ENCODE measurements around the gene SMPD4.
A peak's percentile ranks its signal among the peaks of the same experiment; 100 is the strongest.
"Not testable (repeated sequence)": the region's sequence is repeated elsewhere in the genome, so short reads cannot be mapped to it uniquely, and the experiment has no call there.

SMPD4 gene

GRCh38 chr2:130155956-130156623, 25.3 kb downstream of the SMPD4 start:
- DNase-seq: not testable (repeated sequence)

GRCh38 chr2:130154773-130155765, 26.3 kb downstream of the SMPD4 start:
- no peak for DNase-seq

- DNase-seq: not testable (repeated sequence)
Measured at GRCh38 chr2:130154423-130154770, 27.0 kb downstream of the SMPD4 start.

GRCh38 chr2:130153721-130154422, 27.5 kb downstream of the SMPD4 start:
- DNase-seq: not testable (repeated sequence)

GRCh38 chr2:130152816-130153595, 28.4 kb downstream of the SMPD4 start:
- no peak for DNase-seq

GRCh38 chr2:130152136-130152815, 29.1 kb downstream of the SMPD4 start:
- DNase-seq: not testable (repeated sequence)

GRCh38 chr2:130151145-130151512, 30.3 kb downstream of the SMPD4 start:
- not testable (repeated sequence) for DNase-seq

GRCh38 chr2:130150181-130151144, 30.9 kb downstream of the SMPD4 start:
- DNase-seq: no peak

- not testable (repeated sequence) for DNase-seq
Measured at GRCh38 chr2:130148515-130148914, 32.9 kb downstream of the SMPD4 start.

- DNase-seq: peak in 1 of 4 experiments; percentile 20
Measured at GRCh38 chr2:130145006-130145414, 36.4 kb downstream of the SMPD4 start, which contains the start of gene CCDC74B. Gene CCDC74B (minus strand): TSS chr2:130145112. CDS start chr2:130144996, 116 bp downstream.

- DNase-seq: not testable (repeated sequence)
Measured at GRCh38 chr2:130143266-130144039, 37.9 kb downstream of the SMPD4 start.

- DNase-seq: not testable (repeated sequence)
Measured at GRCh38 chr2:130142396-130143265, 38.8 kb downstream of the SMPD4 start.

- not testable (repeated sequence) for DNase-seq
Measured at GRCh38 chr2:130141645-130142370, 39.6 kb downstream of the SMPD4 start.

- DNase-seq: not testable (repeated sequence)
Measured at GRCh38 chr2:130141002-130141401, 40.4 kb downstream of the SMPD4 start.

GRCh38 chr2:130140516-130140915, 40.9 kb downstream of the SMPD4 start:
- not testable (repeated sequence) for DNase-seq

GRCh38 chr2:130139331-130140280, 41.8 kb downstream of the SMPD4 start:
- not testable (repeated sequence) for DNase-seq

- DNase-seq: not testable (repeated sequence)
Measured at GRCh38 chr2:130138841-130139251, 42.6 kb downstream of the SMPD4 start.

Measured in activated naive CD4-positive, alpha-beta T cell (primary cell).